T-helper 2 cell treated with Interferon-gamma antibody and Interleukin-4, amounts not matched to agents 100 ng/mL and 5 ng/mL, for 36 hours (primary cell): ENCODE results near the gene COL1A1. TPM values are rescaled to one million over a fixed set of nuclear protein-coding genes. Genes with fewer than 3 reads are reported as not detected.

Experiments
- total RNA-seq: library from RNA; stranded (reverse); gene quantifications from 2 replicates; pipeline ENCODE4 v1.2.3, GENCODE V29; 2022

The COL1A1 gene
- total RNA-seq, 1 donor from 2014 or later: 1.5 TPM

Other genes with a start within 250 kb of the COL1A1 start
- gene DLX4, start 232.4 kb downstream of the COL1A1 start, total RNA-seq: 0.16 and 0.25 TPM in 2 replicates
- not detected in 2 replicates for gene DLX3, start 206.4 kb downstream of the COL1A1 start, total RNA-seq
- gene ITGA3, start 145.5 kb downstream of the COL1A1 start, total RNA-seq: 6.5 and 8.9 TPM in 2 replicates
- gene PDK2, start 106.3 kb downstream of the COL1A1 start, total RNA-seq: 17.2 and 17.4 TPM in 2 replicates
- 0.98 and 1.1 TPM in 2 replicates for gene SAMD14, start 71.5 kb downstream of the COL1A1 start, total RNA-seq
- gene PPP1R9B, start 51.0 kb downstream of the COL1A1 start, total RNA-seq: 160 and 163 TPM in 2 replicates
- gene SGCA, start 35.6 kb downstream of the COL1A1 start, total RNA-seq: not detected in 2 replicates
- 0.30 and 0.59 TPM in 2 replicates for gene TMEM92, start 72.8 kb upstream of the COL1A1 start, total RNA-seq
- 34.3 and 35.9 TPM in 2 replicates for gene XYLT2, start 144.5 kb upstream of the COL1A1 start, total RNA-seq
- 75.6 and 81.1 TPM in 2 replicates for gene MRPL27, start 171.6 kb upstream of the COL1A1 start, total RNA-seq
- 16.2 and 23.2 TPM in 2 replicates for gene EME1, start 171.6 kb upstream of the COL1A1 start, total RNA-seq
- gene LRRC59, start 195.9 kb upstream of the COL1A1 start, total RNA-seq: 92.8 and 94.4 TPM in 2 replicates
- 27.3 and 29.5 TPM in 2 replicates for gene ACSF2, start 224.6 kb upstream of the COL1A1 start, total RNA-seq